ENCODE data around the gene SYNJ2.

Gene SYNJ2

GRCh38 chr6:158018041-158018771 is 36.5 kb downstream of the SYNJ2 start:
- no peaks in the 10 kb centered on the region for H3K27me3 Mint-ChIP-seq (ENCODE audit: low read depth)
- peaks cover 23% of the 10 kb centered on the region for H3K36me3 Mint-ChIP-seq (ENCODE audit: low read depth)
- no peak overlapping the region for H3K4me3 Mint-ChIP-seq
- peaks cover 25% of the 10 kb centered on the region for H3K4me1 Mint-ChIP-seq (ENCODE audit: low read depth)
- no peak overlapping the region for H3K27ac Mint-ChIP-seq
- H3K9me3 Mint-ChIP-seq = no peaks in the 10 kb centered on the region

- H3K36me3 Mint-ChIP-seq (ENCODE audit: low read depth) = peaks cover 17% of the 10 kb centered on the region
- no peak overlapping the region for H3K4me3 Mint-ChIP-seq
- H3K4me1 Mint-ChIP-seq (ENCODE audit: low read depth) = peaks cover 18% of the 10 kb centered on the region
- H3K27ac Mint-ChIP-seq = no peak overlapping the region
- no peaks in the 10 kb centered on the region for H3K27me3 Mint-ChIP-seq (ENCODE audit: low read depth)
- no peaks in the 10 kb centered on the region for H3K9me3 Mint-ChIP-seq
Observed at GRCh38 chr6:158018851-158019361, 37.2 kb downstream of the SYNJ2 start.

- Mint-ChIP-seq H3K27me3 (ENCODE audit: low read depth) (no peaks in the 10 kb centered on the region), H3K4me3 (no peak overlapping the region), H3K4me1 (ENCODE audit: low read depth) (peaks cover 13% of the 10 kb centered on the region), H3K27ac (no peak overlapping the region), H3K36me3 (ENCODE audit: low read depth) (peaks cover 16% of the 10 kb centered on the region), H3K9me3 (no peaks in the 10 kb centered on the region)
Observed at GRCh38 chr6:158019416-158019815, 37.8 kb downstream of the SYNJ2 start.

- Mint-ChIP-seq H3K4me1 (ENCODE audit: low read depth) (peaks cover 5% of the 10 kb centered on the region), H3K27me3 (ENCODE audit: low read depth) (no peaks in the 10 kb centered on the region), H3K36me3 (ENCODE audit: low read depth) (peaks cover 13% of the 10 kb centered on the region), H3K4me3 (no peak overlapping the region), H3K9me3 (no peaks in the 10 kb centered on the region), H3K27ac (no peak overlapping the region)
Observed at GRCh38 chr6:158020272-158020711, 38.6 kb downstream of the SYNJ2 start.

GRCh38 chr6:158020811-158021210 is 39.1 kb downstream of the SYNJ2 start:
- Mint-ChIP-seq H3K4me1 (ENCODE audit: low read depth) (peaks cover 4% of the 10 kb centered on the region), H3K36me3 (ENCODE audit: low read depth) (peaks cover 13% of the 10 kb centered on the region), H3K27me3 (ENCODE audit: low read depth) (no peaks in the 10 kb centered on the region), H3K9me3 (no peaks in the 10 kb centered on the region), H3K27ac (no peak overlapping the region), H3K4me3 (no peak overlapping the region)

GRCh38 chr6:158021376-158021775 is 39.7 kb downstream of the SYNJ2 start:
- peaks cover 10% of the 10 kb centered on the region for H3K4me1 Mint-ChIP-seq (ENCODE audit: low read depth)
- peaks cover 13% of the 10 kb centered on the region for H3K36me3 Mint-ChIP-seq (ENCODE audit: low read depth)
- H3K9me3 Mint-ChIP-seq = no peaks in the 10 kb centered on the region
- no peak overlapping the region for H3K4me3 Mint-ChIP-seq
- no peaks in the 10 kb centered on the region for H3K27me3 Mint-ChIP-seq (ENCODE audit: low read depth)
- H3K27ac Mint-ChIP-seq = no peak overlapping the region

- Mint-ChIP-seq H3K9me3 (no peaks in the 10 kb centered on the region), H3K4me1 (ENCODE audit: low read depth) (peaks cover 17% of the 10 kb centered on the region), H3K27me3 (ENCODE audit: low read depth) (no peaks in the 10 kb centered on the region), H3K4me3 (no peak overlapping the region), H3K36me3 (ENCODE audit: low read depth) (peaks cover 14% of the 10 kb centered on the region), H3K27ac (no peak overlapping the region)
Observed at GRCh38 chr6:158021814-158022748, 40.4 kb downstream of the SYNJ2 start.

- H3K27me3 Mint-ChIP-seq (ENCODE audit: low read depth) = no peaks in the 10 kb centered on the region
- H3K4me1 Mint-ChIP-seq (ENCODE audit: low read depth) = peaks cover 26% of the 10 kb centered on the region
- no peak overlapping the region for H3K4me3 Mint-ChIP-seq
- H3K27ac Mint-ChIP-seq = no peak overlapping the region
- H3K36me3 Mint-ChIP-seq (ENCODE audit: low read depth) = peaks cover 11% of the 10 kb centered on the region
- H3K9me3 Mint-ChIP-seq = no peaks in the 10 kb centered on the region
Observed at GRCh38 chr6:158022749-158023596, 41.3 kb downstream of the SYNJ2 start.

- H3K27ac Mint-ChIP-seq = no peak overlapping the region
- H3K27me3 Mint-ChIP-seq (ENCODE audit: low read depth) = no peaks in the 10 kb centered on the region
- H3K9me3 Mint-ChIP-seq = no peaks in the 10 kb centered on the region
- peaks cover 26% of the 10 kb centered on the region for H3K4me1 Mint-ChIP-seq (ENCODE audit: low read depth)
- no peak overlapping the region for H3K4me3 Mint-ChIP-seq
- H3K36me3 Mint-ChIP-seq (ENCODE audit: low read depth) = peaks cover 11% of the 10 kb centered on the region
Observed at GRCh38 chr6:158023597-158023939, 41.9 kb downstream of the SYNJ2 start.

- Mint-ChIP-seq H3K9me3 (no peaks in the 10 kb centered on the region), H3K4me3 (no peak overlapping the region), H3K27me3 (ENCODE audit: low read depth) (no peaks in the 10 kb centered on the region), H3K4me1 (ENCODE audit: low read depth) (peaks cover 26% of the 10 kb centered on the region), H3K27ac (peak overlapping the region; percentile 7), H3K36me3 (ENCODE audit: low read depth) (peaks cover 10% of the 10 kb centered on the region)
Observed at GRCh38 chr6:158024566-158025297, 43.1 kb downstream of the SYNJ2 start.

GRCh38 chr6:158026054-158026900 is 44.6 kb downstream of the SYNJ2 start:
- Mint-ChIP-seq H3K27ac (peak overlapping the region; percentile 99), H3K9me3 (no peaks in the 10 kb centered on the region), H3K4me1 (ENCODE audit: low read depth) (peaks cover 33% of the 10 kb centered on the region), H3K36me3 (ENCODE audit: low read depth) (peaks cover 12% of the 10 kb centered on the region), H3K27me3 (ENCODE audit: low read depth) (no peaks in the 10 kb centered on the region), H3K4me3 (peak overlapping the region; percentile 78)

- H3K36me3 Mint-ChIP-seq (ENCODE audit: low read depth) = peaks cover 15% of the 10 kb centered on the region
- H3K4me1 Mint-ChIP-seq (ENCODE audit: low read depth) = peaks cover 39% of the 10 kb centered on the region
- H3K27me3 Mint-ChIP-seq (ENCODE audit: low read depth) = no peaks in the 10 kb centered on the region
- no peaks in the 10 kb centered on the region for H3K9me3 Mint-ChIP-seq
- peak overlapping the region; percentile 99 for H3K27ac Mint-ChIP-seq
- H3K4me3 Mint-ChIP-seq = peak overlapping the region; percentile 78
Observed at GRCh38 chr6:158026901-158027589, 45.4 kb downstream of the SYNJ2 start.
